H1 (cell line): ENCODE data around the gene GNAL. TPM values are rescaled to one million over a fixed set of nuclear protein-coding genes. Genes with fewer than 3 reads are reported as not detected.

ENCODE experiments used
- CTCF ChIA-PET: fragments of 300-600 bp; sonication (Branson Sonifier 250); formaldehyde crosslinking; loops from one replicate; lab custom pipeline; 2021; ENCODE audit not compliant: partially characterized antibody; lab: Charles Lee
- POLR2A ChIA-PET: fragments of 300-600 bp; sonication (Branson Sonifier 250); formaldehyde crosslinking; loops from one replicate; lab custom pipeline; 2021; ENCODE audit warnings: inconsistent platforms; ENCODE audit not compliant: partially characterized antibody; lab: Charles Lee
- DNase-seq, 2 experiments: peaks; one replicate each; pipeline versions ENCODE4 v3.0.0 to v3.0.0-alpha.2; 2010 to 2022; ENCODE audit warnings: low spot score in 2 of 2, low read depth in 1 of 2, mixed read lengths in 1 of 2
- FAIRE-seq: peaks from 2 replicates; lab custom pipeline; 2011; peaks lifted over from hg19 to GRCh38; lab: Jason Lieb, UNC
- H2AFZ ChIP-seq: 2 replicates; pipeline ENCODE4 v1.8.1; 2012; ENCODE audit warnings: low read length, inconsistent platforms
- H2AK5ac ChIP-seq: 2 replicates; pipeline ENCODE4 v1.6.1; 2013; ENCODE audit warnings: low read depth, low read length
- H2BK120ac ChIP-seq: replicated peaks from 2 replicates; pipeline ENCODE3; 2013; ENCODE audit warnings: low read depth, low read length, inconsistent platforms
- H2BK12ac ChIP-seq: 2 replicates; pipeline ENCODE4 v1.6.1; 2013; ENCODE audit warnings: low read depth, low read length
- H2BK15ac ChIP-seq: 2 replicates; pipeline ENCODE4 v1.6.1; 2013; ENCODE audit warnings: low read length
- H2BK20ac ChIP-seq: 2 replicates; pipeline ENCODE4 v1.6.1; 2013; ENCODE audit warnings: low read length
- H2BK5ac ChIP-seq: 2 replicates; pipeline ENCODE4 v1.6.1; 2013; ENCODE audit warnings: low read depth, low read length
- H3K14ac ChIP-seq: 2 replicates; pipeline ENCODE4 v1.6.1; 2013; ENCODE audit warnings: inconsistent platforms; ENCODE audit not compliant: insufficient read length
- H3K18ac ChIP-seq: 2 replicates; pipeline ENCODE4 v1.6.1; 2013; ENCODE audit warnings: low read length; ENCODE audit errors: extremely low read depth
- H3K23ac ChIP-seq: 2 replicates; pipeline ENCODE4 v1.6.1; 2013; ENCODE audit warnings: inconsistent platforms; ENCODE audit not compliant: insufficient read length
- H3K23me2 ChIP-seq: 2 replicates; pipeline ENCODE4 v1.6.1; 2013; ENCODE audit warnings: low read depth, low read length
- H3K27ac ChIP-seq: 2 replicates; pipeline ENCODE4 v1.6.1; 2011; ENCODE audit warnings: low read depth, low read length, inconsistent platforms
- H3K27me3 ChIP-seq, 4 experiments: replicated peaks in 1 of 4; 1 replicate in 1 of 4; 2 replicates in 3 of 4; pipeline versions ENCODE4 v1.6.1 to v1.8.1; 2011 to 2013; ENCODE audit warnings: low read length in 3 of 4, mild to moderate bottlenecking in 3 of 4, inconsistent platforms in 2 of 4, mixed read lengths in 2 of 4, moderate library complexity in 1 of 4; ENCODE audit not compliant: control insufficient read depth in 3 of 4, insufficient read depth in 3 of 4; ENCODE audit errors: extremely low read depth in 1 of 4
- H3K36me3 ChIP-seq, 4 experiments: 2 replicates each; pipeline versions ENCODE4 v1.6.1 to v1.8.1; 2011 to 2013; ENCODE audit warnings: mild to moderate bottlenecking in 4 of 4, low read length in 3 of 4, moderate library complexity in 2 of 4, control low read depth in 1 of 4, inconsistent platforms in 1 of 4; ENCODE audit not compliant: insufficient read depth in 4 of 4, control insufficient read depth in 2 of 4
- H3K4ac ChIP-seq: replicated peaks from 2 replicates; pipeline ENCODE3; 2013; ENCODE audit warnings: low read length, low read depth, mixed read lengths, inconsistent platforms; ENCODE audit not compliant: insufficient read length
- H3K4me1 ChIP-seq, 4 experiments: replicated peaks in 1 of 4; 1 replicate in 1 of 4; 2 replicates in 3 of 4; pipeline versions ENCODE4 v1.6.1 to v1.8.1; 2011 to 2013; ENCODE audit warnings: low read length in 3 of 4, inconsistent platforms in 2 of 4, mixed read lengths in 1 of 4; ENCODE audit not compliant: insufficient read depth in 4 of 4, control insufficient read depth in 3 of 4
- H3K4me2 ChIP-seq, 2 experiments: 2 replicates each; pipeline versions ENCODE4 v1.6.1 to v1.8.1; 2011 to 2013; ENCODE audit warnings: low read depth in 2 of 2, low read length in 2 of 2, control low read depth in 1 of 2, inconsistent platforms in 1 of 2, mild to moderate bottlenecking in 1 of 2; ENCODE audit not compliant: insufficient read depth in 1 of 2
- H3K4me3 ChIP-seq, 4 experiments: fragments of 200-600, 300-600 bp in 1 of 4; sonication (generic), shearing (Covaris generic), sonication (Bioruptor Twin) in 1 of 4; 2 replicates each; pipeline versions ENCODE4 v1.5.1 to v1.8.1; 2011 to 2016; ENCODE audit warnings: low read length in 4 of 4, low read depth in 3 of 4, control low read depth in 2 of 4, inconsistent platforms in 2 of 4, mild to moderate bottlenecking in 2 of 4, mixed read lengths in 1 of 4, moderate library complexity in 1 of 4; ENCODE audit not compliant: insufficient read depth in 2 of 4; ENCODE audit errors: extremely low read depth in 1 of 4
- H3K56ac ChIP-seq: replicated peaks from 2 replicates; pipeline ENCODE3; 2013; ENCODE audit warnings: low read depth, mild to moderate bottlenecking, mixed read lengths, low read length, inconsistent platforms; ENCODE audit not compliant: insufficient read length
- H3K79me1 ChIP-seq: 2 replicates; pipeline ENCODE4 v1.6.1; 2013; ENCODE audit warnings: low read depth, low read length, control low read depth
- H3K79me2 ChIP-seq, 2 experiments: 2 replicates each; pipeline versions ENCODE4 v1.6.1 to v1.8.1; 2012 to 2013; ENCODE audit warnings: low read length in 2 of 2, mild to moderate bottlenecking in 2 of 2, inconsistent platforms in 1 of 2; ENCODE audit not compliant: insufficient read depth in 2 of 2, control insufficient read depth in 1 of 2
- H3K9ac ChIP-seq, 4 experiments: replicated peaks in 1 of 4; 1 replicate in 1 of 4; 2 replicates in 3 of 4; pipeline versions ENCODE4 v1.6.1 to v1.8.1; 2011 to 2013; ENCODE audit warnings: low read depth in 3 of 4, low read length in 3 of 4, control low read depth in 2 of 4, mild to moderate bottlenecking in 2 of 4, moderate library complexity in 2 of 4, inconsistent platforms in 1 of 4; ENCODE audit errors: extremely low read depth in 1 of 4
- H3K9me3 ChIP-seq, 2 experiments: 2 replicates each; pipeline versions ENCODE4 v1.6.1 to v1.8.1; 2012 to 2013; ENCODE audit warnings: mild to moderate bottlenecking in 2 of 2, moderate library complexity in 2 of 2, control low read depth in 1 of 2, inconsistent platforms in 1 of 2, low read depth in 1 of 2, low read length in 1 of 2, mixed read lengths in 1 of 2; ENCODE audit not compliant: insufficient read depth in 2 of 2
- H4K20me1 ChIP-seq, 2 experiments: replicated peaks in 1 of 2; 2 replicates each; pipeline versions ENCODE3 to v1.8.1; 2011 to 2013; ENCODE audit warnings: inconsistent platforms in 2 of 2, low read length in 2 of 2, mild to moderate bottlenecking in 1 of 2; ENCODE audit not compliant: insufficient read depth in 2 of 2, control insufficient read depth in 1 of 2
- H4K5ac ChIP-seq: 2 replicates; pipeline ENCODE4 v1.6.1; 2013; ENCODE audit warnings: low read length, low read depth, mixed read lengths, inconsistent platforms; ENCODE audit not compliant: insufficient read length
- H4K8ac ChIP-seq: 2 replicates; pipeline ENCODE4 v1.8.0; 2013; ENCODE audit warnings: mild to moderate bottlenecking, moderate library complexity, low read length, inconsistent platforms; ENCODE audit not compliant: insufficient read depth; ENCODE audit errors: extremely low read depth
- H4K91ac ChIP-seq: replicated peaks from 2 replicates; pipeline ENCODE3; 2013; ENCODE audit warnings: low read length, mixed read lengths, inconsistent platforms; ENCODE audit not compliant: insufficient read length
- BACH1 ChIP-seq: IDR thresholded peaks from 2 replicates; pipeline ENCODE4 v1.6.1; 2012; ENCODE audit warnings: low read length, improper control_type of control experiment
- CHD1 ChIP-seq: IDR thresholded peaks from 2 replicates; pipeline ENCODE4 v1.6.1; 2012; ENCODE audit warnings: low read depth, low read length, improper control_type of control experiment
- HDAC2 ChIP-seq, 2 experiments: fragments of 300-600 bp in 1 of 2; sonication (generic) in 1 of 2; IDR thresholded peaks; 2 replicates each; pipeline ENCODE4 v1.6.1; 2011 to 2012; ENCODE audit warnings: low read depth in 2 of 2, low read length in 2 of 2, mild to moderate bottlenecking in 2 of 2, moderate library complexity in 2 of 2, borderline replicate concordance in 1 of 2, inconsistent platforms in 1 of 2
- POLR2AphosphoS5 ChIP-seq: IDR thresholded peaks from 2 replicates; pipeline ENCODE4 v1.6.1; 2011; ENCODE audit warnings: low read depth, low read length
- SP1 ChIP-seq: IDR thresholded peaks from 2 replicates; pipeline ENCODE4 v1.6.1; 2011; ENCODE audit warnings: low read depth, low read length
- WGBS, 2 experiments: shearing (Covaris generic) in 1 of 2; methylation state at CpG; one replicate each; pipeline versions ENCODE4 v1.1.6 to v1.1.7; 2013 to 2015; ENCODE audit warnings: low lambda C conversion rate in 2 of 2, mixed read lengths in 2 of 2, inconsistent platforms in 1 of 2, low coverage in 1 of 2, missing lambda C conversion rate in 1 of 2; ENCODE audit not compliant: insufficient replicate concordance in 2 of 2, insufficient coverage in 1 of 2, insufficient read length in 1 of 2; ENCODE audit errors: extremely low coverage in 1 of 2, missing lambda C conversion rate in 1 of 2; 5-methylcytosine and 5-hydroxymethylcytosine counted together
- polyA plus RNA-seq, 7 experiments: library from polyadenylated mRNA; depleted of rRNA in 3 of 7; stranded (reverse) in 5 of 7; unstranded in 2 of 7; fragments of >200 nt in 5 of 7; fragments of 200-250 nt in 2 of 7; gene quantifications; 1 replicate in 5 of 7; 2 replicates in 1 of 7; 4 replicates in 1 of 7; pipeline versions ENCODE4 v1.2.1 to v1.2.3, GENCODE V29; 2011 to 2013; ENCODE audit warnings: missing spikeins in 2 of 7, mixed read lengths in 2 of 7
- total RNA-seq: library from RNA; stranded (reverse); fragmentation: NEBNext Ultra II Directional; extraction: Animal tissue kit (Norgen Biotek cat#: 25700); gene quantifications from 2 replicates; pipeline ENCODE4 v1.2.1, GENCODE V29; 2021

The GNAL gene
- total and polyA plus RNA-seq, 2 of the 8 experiments (the other 6 are each of a cell fraction or from before 2014, with no cell fraction given) = 13.2 to 18.3 TPM

DNA sequence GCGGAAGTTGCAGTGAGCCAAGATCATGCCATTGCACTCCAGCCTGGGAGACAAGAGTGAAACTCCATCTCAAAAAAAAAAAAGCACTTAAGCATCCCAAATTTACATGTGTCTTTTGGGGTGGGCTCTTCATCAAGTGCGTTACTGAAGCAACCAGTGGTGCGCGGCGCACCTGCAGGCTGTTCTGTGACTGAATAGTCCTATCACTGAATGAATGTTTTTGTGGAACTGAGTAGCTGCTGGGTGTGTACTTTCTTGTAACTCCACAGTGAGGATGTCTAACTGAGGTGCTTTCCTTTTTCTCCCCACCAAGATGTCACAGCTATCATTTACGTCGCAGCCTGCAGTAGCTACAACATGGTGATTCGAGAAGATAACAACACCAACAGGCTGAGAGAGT lies 179.2 kb downstream of the GNAL start:
- Histone ChIP-seq H2BK12ac (no peak overlapping the region), H3K14ac (no peak overlapping the region), H3K23ac (no peak overlapping the region), H2BK5ac (no peak overlapping the region), H3K36me3 (0 out of 8 replicates have a peak, but pooled peaks cover 0 to 2% (median 0%) of the 10 kb centered on the region in 4 experiments), H3K4me3 (no peak overlapping the region), H3K23me2 (no peaks in the 10 kb centered on the region), H4K91ac (no peak overlapping the region), H3K9me3 (no peaks in the 10 kb centered on the region), H3K9ac (no peak overlapping the region; a peak in 1 of 7 replicates), H4K20me1 (no peaks in the 10 kb centered on the region), H2AFZ (no peak overlapping the region), H3K18ac (no peak overlapping the region), H2BK15ac (no peak overlapping the region), H3K4me1 (peaks cover 0 to 3% (median 0%) of the 10 kb centered on the region in 4 experiments; a peak in 2 of 7 replicates), H3K79me2 (no peaks in the 10 kb centered on the region), H2BK20ac (no peak overlapping the region), H4K8ac (no peak overlapping the region), H2AK5ac (no peak overlapping the region), H4K5ac (no peak overlapping the region), H3K27me3 (no peaks in the 10 kb centered on the region), H3K4ac (no peak overlapping the region), H3K79me1 (no peaks in the 10 kb centered on the region), H3K56ac (no peak overlapping the region), H3K4me2 (no peak overlapping the region), H3K27ac (no peak overlapping the region), H2BK120ac (no peak overlapping the region)
- DNase-seq (peak in 1 of 2 experiments; percentile 38), FAIRE-seq (no peak)
- WGBS, 2 experiments = 93% methylated on average over 8 of the region's 8 CpGs; no CpG with 5 or more reads in 1 of the 2 experiments
- ChIA-PET CTCF (interaction anchor here (0.9 to 2.3 kb wide), 6 partner anchors 9 to 135 kb away, joined by 3 to 6 read pairs (median 4); no protein-coding TSS in a partner anchor), POLR2A (interaction anchor here (1.0 kb wide), 1 partner anchor 38 kb away, joined by 3 read pairs; no protein-coding TSS in a partner anchor)
- no peak for TF ChIP-seq HDAC2 (IDR thresholded peaks at IDR 0.05; ENCODE audit: borderline replicate concordance in 1 of 2, low read depth in 2 of 2, low read length in 2 of 2)
- TF ChIP-seq CHD1 = no peak
- no peak for TF ChIP-seq BACH1
- no peak for TF ChIP-seq POLR2AphosphoS5
- no peak for TF ChIP-seq SP1
